Neural cell (in vitro differentiated cells): Measurements from ENCODE around the gene TPP1. TPM values are rescaled to one million over a fixed set of nuclear protein-coding genes. Genes with fewer than 3 reads are reported as not detected.

ENCODE experiments used
- H2AFZ ChIP-seq: fragments of 200-600, 300-800 bp; sonication (generic), shearing (Covaris generic); 2 replicates; pipeline ENCODE4 v1.6.0; 2014; ENCODE audit warnings: low read depth, mild to moderate bottlenecking, antibody characterized with exemption, low read length, moderate library complexity
- H3F3A ChIP-seq: fragments of 200-600 bp; shearing (Covaris generic); 2 replicates; pipeline ENCODE4 v1.6.1; 2016; ENCODE audit warnings: mild to moderate bottlenecking, moderate library complexity, mixed read lengths, antibody characterized with exemption, low read length; ENCODE audit not compliant: insufficient read depth, poor library complexity, severe bottlenecking
- H3K27ac ChIP-seq: fragments of 200-600, 300-800 bp; sonication (generic), shearing (Covaris generic); 2 replicates; pipeline ENCODE4 v1.5.1; 2014; ENCODE audit warnings: mild to moderate bottlenecking, low read length, moderate library complexity
- H3K27me3 ChIP-seq: fragments of 300-800, 200-600 bp; sonication (generic), shearing (Covaris generic); 2 replicates; pipeline ENCODE4 v1.6.0; 2014; ENCODE audit warnings: mild to moderate bottlenecking, low read depth, low read length, moderate library complexity; ENCODE audit not compliant: insufficient read depth
- H3K36me3 ChIP-seq: fragments of 300-800, 200-600 bp; sonication (generic), shearing (Covaris generic); 2 replicates; pipeline ENCODE4 v1.5.1; 2014; ENCODE audit warnings: mild to moderate bottlenecking, antibody characterized with exemption, low read length, moderate library complexity; ENCODE audit not compliant: insufficient read depth
- H3K4me2 ChIP-seq: fragments of 300-800, 200-600 bp; sonication (generic), shearing (Covaris generic); 2 replicates; pipeline ENCODE4 v1.6.0; 2014; ENCODE audit warnings: mild to moderate bottlenecking, low read length
- H3K4me3 ChIP-seq: fragments of 300-800, 200-600 bp; sonication (generic), shearing (Covaris generic); 2 replicates; pipeline ENCODE4 v1.5.1; 2014; ENCODE audit warnings: mild to moderate bottlenecking, low read length, moderate library complexity
- H3K79me2 ChIP-seq: fragments of 200-600 bp; shearing (Covaris generic); replicated peaks from 2 replicates; pipeline ENCODE4 v1.6.0; 2014; ENCODE audit warnings: mild to moderate bottlenecking, low read length, moderate library complexity; ENCODE audit not compliant: insufficient read depth
- H3K9ac ChIP-seq: fragments of 300-800, 200-600 bp; sonication (generic), shearing (Covaris generic); 2 replicates; pipeline ENCODE4 v1.6.1; 2016; ENCODE audit warnings: mild to moderate bottlenecking, low read length, mixed read lengths
- H3K9me2 ChIP-seq: fragments of 200-600 bp; shearing (Covaris generic); 2 replicates; pipeline ENCODE4 v1.6.1; 2016; ENCODE audit warnings: mild to moderate bottlenecking, low read length, mixed read lengths; ENCODE audit not compliant: insufficient read depth
- H3K9me3 ChIP-seq: fragments of 200-600, 300-800 bp; sonication (generic), shearing (Covaris generic); 2 replicates; pipeline ENCODE4 v1.6.1; 2016; ENCODE audit warnings: mild to moderate bottlenecking, mixed run types, low read length, moderate library complexity, mixed read lengths
- H4K20me1 ChIP-seq: fragments of 200-600 bp; shearing (Covaris generic); 2 replicates; pipeline ENCODE4 v1.6.1; 2016; ENCODE audit warnings: mild to moderate bottlenecking, mixed run types; ENCODE audit not compliant: insufficient read depth
- EP300 ChIP-seq: fragments of 450-650 bp; conservative IDR thresholded peaks from 2 replicates; pipeline ENCODE4 v1.6.1; 2014; ENCODE audit warnings: antibody characterized with exemption, mild to moderate bottlenecking, moderate library complexity; ENCODE audit not compliant: poor library complexity, severe bottlenecking
- EZH2 ChIP-seq: fragments of 200-600, 300-800 bp; shearing (Covaris generic), sonication (generic); IDR thresholded peaks from 2 replicates; pipeline ENCODE4 v1.6.1; 2014; ENCODE audit warnings: antibody characterized with exemption, low read length, borderline replicate concordance, mild to moderate bottlenecking; ENCODE audit not compliant: insufficient read depth, poor library complexity, severe bottlenecking
- MXI1 ChIP-seq: fragments of 450-650 bp; conservative IDR thresholded peaks from 2 replicates; pipeline ENCODE4 v1.6.1; 2014; ENCODE audit warnings: antibody characterized with exemption, mild to moderate bottlenecking; ENCODE audit not compliant: poor library complexity, severe bottlenecking
- POLR2AphosphoS5 ChIP-seq: IDR thresholded peaks from 2 replicates; pipeline ENCODE4 v1.6.1; 2012
- RAD21 ChIP-seq: fragments of 450-650 bp; conservative IDR thresholded peaks from 2 replicates; pipeline ENCODE4 v1.6.1; 2014; ENCODE audit warnings: antibody characterized with exemption, mild to moderate bottlenecking, moderate library complexity
- SMC3 ChIP-seq: fragments of 450-650 bp; conservative IDR thresholded peaks from 2 replicates; pipeline ENCODE4 v1.6.1; 2014; ENCODE audit warnings: antibody characterized with exemption, mild to moderate bottlenecking, moderate library complexity; ENCODE audit not compliant: poor library complexity
- TAF1 ChIP-seq: IDR thresholded peaks from 2 replicates; pipeline ENCODE4 v1.6.1; 2012; ENCODE audit warnings: low read depth
- polyA plus RNA-seq: library from polyadenylated mRNA; depleted of rRNA; stranded (reverse); fragments of >200 nt; gene quantifications from 2 replicates; pipeline ENCODE4 v1.2.3, GENCODE V29; 2014
- TF ChIP-seq, protein P1 (sequence below): IDR thresholded peaks from 2 replicates; pipeline ENCODE4 v1.6.1; 2012; ENCODE audit warnings: borderline replicate concordance
- TF ChIP-seq, protein P2 (sequence below): fragments of 450-650 bp; IDR thresholded peaks from 2 replicates; pipeline ENCODE4 v1.5.1; 2014; ENCODE audit warnings: antibody characterized with exemption, mild to moderate bottlenecking, moderate library complexity; ENCODE audit not compliant: poor library complexity, severe bottlenecking

TPP1 gene
- polyA plus RNA-seq, 1 donor from 2014 or later = 3.8 TPM

DNA sequence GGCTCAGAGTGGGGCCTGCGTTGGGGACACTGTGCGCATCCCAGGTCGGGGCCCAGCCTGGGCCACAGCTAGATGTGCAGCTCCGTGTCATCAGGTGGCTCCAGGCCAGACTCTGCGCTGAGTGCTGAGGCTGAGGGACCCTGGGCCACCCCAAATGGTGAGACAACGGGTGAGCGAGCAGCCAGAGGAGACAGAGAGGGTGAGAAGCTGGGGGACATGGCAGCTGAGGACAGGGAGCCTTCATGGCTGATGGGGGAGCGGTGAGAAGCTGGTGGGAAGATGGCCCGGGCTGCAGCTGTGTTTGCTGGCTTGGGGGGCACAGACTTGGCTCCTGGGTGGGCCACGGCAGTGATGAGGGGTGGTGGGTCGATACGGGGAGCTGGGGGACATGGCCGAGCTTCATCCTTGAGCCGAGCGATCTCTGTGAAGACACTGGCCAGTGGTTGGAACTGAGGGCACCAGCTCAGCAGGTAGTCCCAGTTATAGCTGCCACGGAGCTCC, 2.5 kb upstream of the TPP1 start:
- Histone ChIP-seq H3K79me2 (no peaks in the 10 kb centered on the region), H3F3A (no peaks in the 10 kb centered on the region), H3K4me3 (no peak overlapping the region), H3K27ac (no peak overlapping the region), H3K27me3 (no peaks in the 10 kb centered on the region), H3K36me3 (peaks cover 5% of the 10 kb centered on the region), H3K9ac (no peak overlapping the region), H3K4me2 (no peak overlapping the region), H3K9me2 (no peaks in the 10 kb centered on the region), H4K20me1 (no peaks in the 10 kb centered on the region), H3K9me3 (no peaks in the 10 kb centered on the region), H2AFZ (no peak overlapping the region)
- TF ChIP-seq POLR2AphosphoS5 = no peak
- TF ChIP-seq EZH2 = no peak
- TF ChIP-seq TAF1 = no peak
- TF ChIP-seq, protein P1, sequence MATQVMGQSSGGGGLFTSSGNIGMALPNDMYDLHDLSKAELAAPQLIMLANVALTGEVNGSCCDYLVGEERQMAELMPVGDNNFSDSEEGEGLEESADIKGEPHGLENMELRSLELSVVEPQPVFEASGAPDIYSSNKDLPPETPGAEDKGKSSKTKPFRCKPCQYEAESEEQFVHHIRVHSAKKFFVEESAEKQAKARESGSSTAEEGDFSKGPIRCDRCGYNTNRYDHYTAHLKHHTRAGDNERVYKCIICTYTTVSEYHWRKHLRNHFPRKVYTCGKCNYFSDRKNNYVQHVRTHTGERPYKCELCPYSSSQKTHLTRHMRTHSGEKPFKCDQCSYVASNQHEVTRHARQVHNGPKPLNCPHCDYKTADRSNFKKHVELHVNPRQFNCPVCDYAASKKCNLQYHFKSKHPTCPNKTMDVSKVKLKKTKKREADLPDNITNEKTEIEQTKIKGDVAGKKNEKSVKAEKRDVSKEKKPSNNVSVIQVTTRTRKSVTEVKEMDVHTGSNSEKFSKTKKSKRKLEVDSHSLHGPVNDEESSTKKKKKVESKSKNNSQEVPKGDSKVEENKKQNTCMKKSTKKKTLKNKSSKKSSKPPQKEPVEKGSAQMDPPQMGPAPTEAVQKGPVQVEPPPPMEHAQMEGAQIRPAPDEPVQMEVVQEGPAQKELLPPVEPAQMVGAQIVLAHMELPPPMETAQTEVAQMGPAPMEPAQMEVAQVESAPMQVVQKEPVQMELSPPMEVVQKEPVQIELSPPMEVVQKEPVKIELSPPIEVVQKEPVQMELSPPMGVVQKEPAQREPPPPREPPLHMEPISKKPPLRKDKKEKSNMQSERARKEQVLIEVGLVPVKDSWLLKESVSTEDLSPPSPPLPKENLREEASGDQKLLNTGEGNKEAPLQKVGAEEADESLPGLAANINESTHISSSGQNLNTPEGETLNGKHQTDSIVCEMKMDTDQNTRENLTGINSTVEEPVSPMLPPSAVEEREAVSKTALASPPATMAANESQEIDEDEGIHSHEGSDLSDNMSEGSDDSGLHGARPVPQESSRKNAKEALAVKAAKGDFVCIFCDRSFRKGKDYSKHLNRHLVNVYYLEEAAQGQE = no peak
- TF ChIP-seq EP300 = no peak
- TF ChIP-seq MXI1 = no peak
- TF ChIP-seq RAD21 = no peak

DNA sequence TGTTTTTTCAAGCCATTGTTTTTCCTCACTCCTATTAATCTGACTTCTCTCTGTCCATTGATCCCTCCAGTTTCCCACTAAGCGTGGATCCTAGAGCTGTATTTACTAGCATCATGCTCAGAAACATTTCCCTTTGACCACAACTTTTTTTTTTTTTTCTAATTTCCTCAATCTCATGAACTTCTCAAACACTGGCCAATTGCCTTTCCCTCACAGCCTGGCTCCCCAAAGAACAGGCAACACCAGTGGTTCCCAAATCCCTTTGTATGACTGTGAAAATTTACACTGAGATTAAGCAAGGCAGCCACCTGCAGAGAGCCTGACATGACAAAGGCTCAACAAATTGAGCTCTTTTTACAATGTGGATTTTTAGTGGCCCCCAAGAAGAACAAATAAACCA, 1.4 kb upstream of the TPP1 start:
- no peaks in the 10 kb centered on the region for H3K9me2 ChIP-seq
- H3K9ac ChIP-seq = no peak overlapping the region
- TF ChIP-seq MXI1 (no peak), RAD21 (no peak), POLR2AphosphoS5 (no peak), EZH2 (no peak), SMC3 (no peak), EP300 (no peak), TAF1 (no peak)
- TF ChIP-seq, protein P2, sequence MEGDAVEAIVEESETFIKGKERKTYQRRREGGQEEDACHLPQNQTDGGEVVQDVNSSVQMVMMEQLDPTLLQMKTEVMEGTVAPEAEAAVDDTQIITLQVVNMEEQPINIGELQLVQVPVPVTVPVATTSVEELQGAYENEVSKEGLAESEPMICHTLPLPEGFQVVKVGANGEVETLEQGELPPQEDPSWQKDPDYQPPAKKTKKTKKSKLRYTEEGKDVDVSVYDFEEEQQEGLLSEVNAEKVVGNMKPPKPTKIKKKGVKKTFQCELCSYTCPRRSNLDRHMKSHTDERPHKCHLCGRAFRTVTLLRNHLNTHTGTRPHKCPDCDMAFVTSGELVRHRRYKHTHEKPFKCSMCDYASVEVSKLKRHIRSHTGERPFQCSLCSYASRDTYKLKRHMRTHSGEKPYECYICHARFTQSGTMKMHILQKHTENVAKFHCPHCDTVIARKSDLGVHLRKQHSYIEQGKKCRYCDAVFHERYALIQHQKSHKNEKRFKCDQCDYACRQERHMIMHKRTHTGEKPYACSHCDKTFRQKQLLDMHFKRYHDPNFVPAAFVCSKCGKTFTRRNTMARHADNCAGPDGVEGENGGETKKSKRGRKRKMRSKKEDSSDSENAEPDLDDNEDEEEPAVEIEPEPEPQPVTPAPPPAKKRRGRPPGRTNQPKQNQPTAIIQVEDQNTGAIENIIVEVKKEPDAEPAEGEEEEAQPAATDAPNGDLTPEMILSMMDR = no peak
- TF ChIP-seq, protein P1 = no peak
- H3F3A ChIP-seq = no peaks in the 10 kb centered on the region
- H3K36me3 ChIP-seq = no peaks in the 10 kb centered on the region
- H2AFZ ChIP-seq = no peak overlapping the region
- no peak overlapping the region for H3K4me2 ChIP-seq
- no peaks in the 10 kb centered on the region for H3K79me2 ChIP-seq
- no peak overlapping the region for H3K4me3 ChIP-seq
- no peaks in the 10 kb centered on the region for H3K9me3 ChIP-seq
- no peaks in the 10 kb centered on the region for H4K20me1 ChIP-seq
- no peaks in the 10 kb centered on the region for H3K27me3 ChIP-seq
- no peak overlapping the region for H3K27ac ChIP-seq
